ENCODE data around the gene CPNE8. TPM values are rescaled to one million over a fixed set of nuclear protein-coding genes. Genes with fewer than 3 reads are reported as not detected.

CPNE8 gene
- total RNA-seq, 2 experiments from 2014 or later: 2.4 to 3.9 TPM

DNA sequence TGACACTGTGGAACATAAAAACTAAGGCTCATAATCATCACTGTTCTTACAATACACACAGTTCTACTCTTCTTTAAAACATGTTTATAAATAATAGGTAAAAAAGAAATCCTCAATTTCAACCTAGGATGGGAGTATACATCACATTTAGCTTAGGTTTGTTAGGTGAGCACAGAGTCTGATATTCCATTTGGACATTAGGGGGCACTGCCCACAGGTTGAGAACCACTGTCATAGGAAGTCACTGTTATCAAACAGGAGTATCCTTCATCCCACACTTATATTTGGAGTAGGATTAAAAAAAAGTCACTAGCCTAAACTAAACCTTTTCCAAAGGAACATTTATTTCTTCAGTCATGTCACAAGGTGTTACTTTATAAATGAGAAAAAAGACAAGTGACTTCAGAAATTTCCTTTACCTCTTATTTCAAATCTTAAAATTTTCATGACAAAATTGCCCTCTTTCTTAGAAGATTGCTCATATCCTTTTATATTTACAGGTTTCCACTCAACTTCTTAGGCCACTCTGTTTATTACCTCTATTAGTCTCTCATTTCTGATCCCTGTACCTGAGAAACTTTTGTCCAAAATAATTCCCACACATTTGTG is 240.6 kb downstream of the CPNE8 start:
- Mint-ChIP-seq H3K36me3 (no peaks in the 10 kb centered on the region), H3K4me3 (no peak overlapping the region), H3K27ac (no peak overlapping the region), H3K4me1 (no peaks in the 10 kb centered on the region), H3K9me3 (ENCODE audit: low read depth) (peaks cover 4% of the 10 kb centered on the region), H3K27me3 (no peaks in the 10 kb centered on the region)
- CTCF ChIA-PET: no interaction called here
- DNase-seq (no peak), ATAC-seq (no peak)

- Mint-ChIP-seq H3K9me3 (ENCODE audit: low read depth) (peaks cover 4% of the 10 kb centered on the region), H3K36me3 (no peaks in the 10 kb centered on the region), H3K4me1 (no peaks in the 10 kb centered on the region), H3K27ac (no peak overlapping the region), H3K27me3 (no peaks in the 10 kb centered on the region), H3K4me3 (no peak overlapping the region)
- no peak for ATAC-seq
- no peak for DNase-seq
- CTCF ChIA-PET: no interaction called here
These were observed 242.6 kb downstream of the CPNE8 start for GRCh38 chr12:38662829-38663228.

DNA sequence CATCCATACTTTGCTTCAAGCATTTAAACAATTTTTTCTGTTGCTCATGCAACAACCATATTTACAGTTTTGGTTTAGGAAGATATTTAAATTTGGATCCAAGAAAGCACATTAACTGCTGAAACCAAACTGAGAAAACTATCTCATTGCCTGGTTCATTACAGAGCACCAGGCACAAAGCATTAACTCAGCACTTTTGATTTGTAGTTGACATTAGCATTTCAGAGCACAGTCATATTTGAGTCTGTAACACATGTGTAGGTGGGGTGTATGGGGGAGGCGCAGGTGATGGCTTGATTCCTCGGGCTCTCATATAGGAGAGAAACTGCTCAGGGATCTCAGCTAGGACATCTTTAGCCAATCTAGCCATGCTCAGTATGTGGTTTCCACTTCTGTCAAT is 251.7 kb downstream of the CPNE8 start:
- Mint-ChIP-seq H3K4me3 (no peak overlapping the region), H3K27ac (no peak overlapping the region), H3K36me3 (no peaks in the 10 kb centered on the region), H3K27me3 (no peaks in the 10 kb centered on the region), H3K4me1 (no peaks in the 10 kb centered on the region), H3K9me3 (ENCODE audit: low read depth) (peaks cover 6% of the 10 kb centered on the region)
- ATAC-seq (no peak), DNase-seq (no peak)
- CTCF ChIA-PET: no interaction called here

- H3K4me1 Mint-ChIP-seq: no peaks in the 10 kb centered on the region
- CTCF ChIA-PET: no interaction called here
- peaks cover 4% of the 10 kb centered on the region for H3K9me3 Mint-ChIP-seq (ENCODE audit: low read depth)
- no peaks in the 10 kb centered on the region for H3K36me3 Mint-ChIP-seq
- H3K4me3 Mint-ChIP-seq: no peak overlapping the region
- no peak for ATAC-seq
- no peak overlapping the region for H3K27ac Mint-ChIP-seq
- no peak for DNase-seq
- H3K27me3 Mint-ChIP-seq: no peaks in the 10 kb centered on the region
These were observed 256.6 kb downstream of the CPNE8 start for GRCh38 chr12:38648813-38649212.

GRCh38 chr12:38646146-38646545 is 259.2 kb downstream of the CPNE8 start:
- no peaks in the 10 kb centered on the region for H3K4me1 Mint-ChIP-seq
- H3K4me3 Mint-ChIP-seq: no peak overlapping the region
- no peak overlapping the region for H3K27ac Mint-ChIP-seq
- H3K36me3 Mint-ChIP-seq: no peaks in the 10 kb centered on the region
- H3K9me3 Mint-ChIP-seq (ENCODE audit: low read depth): peaks cover 5% of the 10 kb centered on the region
- no peaks in the 10 kb centered on the region for H3K27me3 Mint-ChIP-seq
- no peak for ATAC-seq
- DNase-seq: no peak
- CTCF ChIA-PET: no interaction called here

- H3K36me3 Mint-ChIP-seq: no peaks in the 10 kb centered on the region
- H3K27me3 Mint-ChIP-seq: no peaks in the 10 kb centered on the region
- ATAC-seq (no peak), DNase-seq (no peak)
- no peaks in the 10 kb centered on the region for H3K4me1 Mint-ChIP-seq
- H3K27ac Mint-ChIP-seq: no peak overlapping the region
- CTCF ChIA-PET: no interaction called here
- H3K4me3 Mint-ChIP-seq: no peak overlapping the region
- H3K9me3 Mint-ChIP-seq (ENCODE audit: low read depth): peaks cover 5% of the 10 kb centered on the region
These were observed 265.8 kb downstream of the CPNE8 start for GRCh38 chr12:38639625-38640024.

GRCh38 chr12:38638401-38638800 is 267.0 kb downstream of the CPNE8 start:
- no peak overlapping the region for H3K27ac Mint-ChIP-seq
- no peak overlapping the region for H3K4me3 Mint-ChIP-seq
- CTCF ChIA-PET: no interaction called here
- no peaks in the 10 kb centered on the region for H3K27me3 Mint-ChIP-seq
- DNase-seq (no peak), ATAC-seq (no peak)
- H3K9me3 Mint-ChIP-seq (ENCODE audit: low read depth): peaks cover 5% of the 10 kb centered on the region
- H3K36me3 Mint-ChIP-seq: no peaks in the 10 kb centered on the region
- H3K4me1 Mint-ChIP-seq: no peaks in the 10 kb centered on the region

- Mint-ChIP-seq H3K9me3 (ENCODE audit: low read depth) (peaks cover 2% of the 10 kb centered on the region), H3K4me1 (no peaks in the 10 kb centered on the region), H3K36me3 (no peaks in the 10 kb centered on the region), H3K27ac (no peak overlapping the region), H3K27me3 (no peaks in the 10 kb centered on the region), H3K4me3 (no peak overlapping the region)
- no peak for ATAC-seq
- CTCF ChIA-PET: no interaction called here
- no peak for DNase-seq
These were observed 271.9 kb downstream of the CPNE8 start for GRCh38 chr12:38633511-38633910.

- Mint-ChIP-seq H3K4me1 (no peaks in the 10 kb centered on the region), H3K36me3 (no peaks in the 10 kb centered on the region), H3K27ac (no peak overlapping the region), H3K9me3 (ENCODE audit: low read depth) (peaks cover 4% of the 10 kb centered on the region), H3K4me3 (no peak overlapping the region), H3K27me3 (no peaks in the 10 kb centered on the region)
- CTCF ChIA-PET: no interaction called here
- DNase-seq (no peak), ATAC-seq (no peak)
These were observed 276.3 kb downstream of the CPNE8 start for GRCh38 chr12:38629064-38629463.

DNA sequence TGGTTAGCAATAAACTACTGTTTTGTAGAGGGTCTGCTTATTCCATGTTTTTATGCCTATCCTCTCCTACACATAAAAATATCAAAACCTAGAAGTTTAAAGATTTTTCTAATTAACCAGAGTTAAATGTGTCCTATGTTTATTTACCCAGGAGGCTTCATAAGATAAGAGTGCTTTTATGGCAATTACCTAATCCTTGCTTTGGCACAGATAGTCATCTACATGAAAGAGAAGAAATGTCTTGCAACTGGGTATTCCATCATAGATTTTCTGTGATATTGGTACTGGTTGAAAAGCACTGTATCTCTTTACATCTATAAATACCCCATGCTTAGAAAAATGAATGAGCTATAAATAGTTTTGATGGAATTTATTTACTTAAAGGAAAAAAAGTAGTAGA is 277.1 kb downstream of the CPNE8 start:
- Mint-ChIP-seq H3K27ac (no peak overlapping the region), H3K4me3 (no peak overlapping the region), H3K4me1 (no peaks in the 10 kb centered on the region), H3K9me3 (ENCODE audit: low read depth) (peaks cover 4% of the 10 kb centered on the region), H3K27me3 (no peaks in the 10 kb centered on the region), H3K36me3 (no peaks in the 10 kb centered on the region)
- no peak for DNase-seq
- CTCF ChIA-PET: no interaction called here
- ATAC-seq: no peak

DNA sequence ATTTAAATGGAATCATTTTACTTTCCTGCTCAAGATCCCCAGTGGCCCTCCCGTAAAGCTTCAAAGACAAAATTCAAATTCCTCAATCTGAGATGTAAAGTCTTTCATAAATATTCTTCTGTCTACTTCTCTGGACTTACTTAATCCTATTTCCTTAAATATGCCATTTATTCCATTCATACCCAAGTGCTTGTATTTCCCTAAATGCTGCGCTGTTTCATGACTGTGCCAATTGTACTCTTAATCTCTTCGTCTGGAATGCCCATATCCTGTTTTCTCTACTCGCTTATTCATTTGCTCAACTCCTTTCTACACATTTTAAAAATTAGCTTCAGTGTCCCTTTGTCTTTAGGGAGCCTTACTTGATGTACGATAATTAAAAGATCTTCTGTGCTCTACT is 280.1 kb downstream of the CPNE8 start:
- ATAC-seq (no peak), DNase-seq (no peak)
- CTCF ChIA-PET: no interaction called here
- H3K27ac Mint-ChIP-seq: no peak overlapping the region
- H3K36me3 Mint-ChIP-seq: no peaks in the 10 kb centered on the region
- no peaks in the 10 kb centered on the region for H3K27me3 Mint-ChIP-seq
- H3K9me3 Mint-ChIP-seq (ENCODE audit: low read depth): peaks cover 4% of the 10 kb centered on the region
- H3K4me3 Mint-ChIP-seq: no peak overlapping the region
- no peaks in the 10 kb centered on the region for H3K4me1 Mint-ChIP-seq

GRCh38 chr12:38614171-38614570 is 291.2 kb downstream of the CPNE8 start:
- Mint-ChIP-seq H3K36me3 (no peaks in the 10 kb centered on the region), H3K4me1 (no peaks in the 10 kb centered on the region), H3K27me3 (no peaks in the 10 kb centered on the region), H3K27ac (no peak overlapping the region), H3K4me3 (no peak overlapping the region), H3K9me3 (ENCODE audit: low read depth) (no peaks in the 10 kb centered on the region)
- CTCF ChIA-PET: no interaction called here
- ATAC-seq (no peak), DNase-seq (no peak)

DNA sequence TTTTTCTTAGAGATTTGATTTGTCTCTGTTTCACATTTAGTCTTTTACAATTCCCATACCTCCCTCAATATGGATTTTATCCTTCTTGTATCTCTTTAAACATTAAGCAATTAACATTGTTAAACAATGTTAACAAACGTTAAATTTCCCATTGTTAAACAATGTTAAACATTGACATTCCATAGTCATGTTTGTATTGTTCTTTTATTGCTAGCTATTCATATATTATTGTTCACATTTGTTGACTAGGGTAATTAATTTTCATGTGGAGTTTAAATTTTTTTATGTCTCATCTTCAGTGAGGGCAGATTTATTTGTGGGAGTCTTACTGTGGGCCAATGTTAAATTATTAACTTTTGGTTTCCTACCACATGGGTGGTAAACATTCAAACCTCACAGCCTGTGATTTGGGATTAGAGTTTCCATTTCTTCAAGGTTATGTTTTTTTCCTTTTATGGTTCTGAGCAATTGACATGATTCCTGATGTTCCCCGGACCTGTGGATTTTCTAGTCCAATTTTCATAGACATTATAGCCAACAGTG is 294.5 kb downstream of the CPNE8 start:
- no peak for DNase-seq
- CTCF ChIA-PET: no interaction called here
- H3K36me3 Mint-ChIP-seq: no peaks in the 10 kb centered on the region

DNA sequence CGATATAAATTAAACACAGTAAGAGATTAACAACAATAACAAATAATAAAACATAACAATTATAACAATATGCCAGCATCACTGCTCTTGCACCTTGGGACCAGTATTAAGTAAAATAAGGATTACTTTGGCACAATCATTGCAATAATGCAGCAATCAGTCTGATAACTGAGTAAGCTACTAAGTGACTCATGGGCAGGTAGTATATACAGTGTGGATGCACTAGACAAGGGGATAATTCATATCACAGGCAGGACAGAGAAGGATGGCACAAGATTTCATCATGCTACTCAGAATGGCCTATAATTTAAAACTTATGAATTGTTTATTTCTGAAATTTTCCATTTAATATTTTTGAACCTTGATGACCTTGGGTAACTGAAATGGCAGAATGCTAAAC is 298.1 kb downstream of the CPNE8 start:
- no peaks in the 10 kb centered on the region for H3K4me1 Mint-ChIP-seq
- peaks cover 3% of the 10 kb centered on the region for H3K9me3 Mint-ChIP-seq (ENCODE audit: low read depth)
- no peak overlapping the region for H3K4me3 Mint-ChIP-seq
- ATAC-seq (no peak), DNase-seq (no peak)
- no peak overlapping the region for H3K27ac Mint-ChIP-seq
- CTCF ChIA-PET: no interaction called here
- H3K36me3 Mint-ChIP-seq: no peaks in the 10 kb centered on the region
- H3K27me3 Mint-ChIP-seq: no peaks in the 10 kb centered on the region

More for the DNA sequence above, 294.5 kb downstream of the CPNE8 start:
- no peaks in the 10 kb centered on the region for H3K4me1 Mint-ChIP-seq
- H3K4me3 Mint-ChIP-seq: no peak overlapping the region
- no peaks in the 10 kb centered on the region for H3K27me3 Mint-ChIP-seq
- ATAC-seq: no peak
- H3K9me3 Mint-ChIP-seq (ENCODE audit: low read depth): no peaks in the 10 kb centered on the region
- H3K27ac Mint-ChIP-seq: no peak overlapping the region

Data from activated CD8-positive, alpha-beta memory T cell treated with anti-CD3 and anti-CD28 coated beads, Interleukin-2, amount 10 ng/mL, durations not matched to agents 7 days and 5 days (primary cell).